Left cardiac atrium (tissue), 4 donors: ENCODE results near the gene RPA1. TPM values are rescaled to one million over a fixed set of nuclear protein-coding genes. Genes with fewer than 3 reads are reported as not detected.
A peak's percentile ranks its signal among the peaks of the same experiment; 100 is the strongest.
"Not testable (repeated sequence)": the region's sequence is repeated elsewhere in the genome, so short reads cannot be mapped to it uniquely, and the experiment has no call there.

Experiments used
- ATAC-seq, 2 donors: fragments of 200-7000 bp; cut with Tn5 transposase; one replicate each; pipeline ENCODE4 v1.9.1; 2020; ENCODE audit warnings: mild to moderate bottlenecking in 2 of 2, moderate library complexity in 2 of 2
- DNase-seq: peaks from one replicate; pipeline ENCODE4 v3.0.0-alpha.2; 2020
- intact Hi-C, 2 donors: fragments of 100-400 bp; cut with DNase I; formaldehyde crosslinking; loops; one replicate each; pipeline versions ENCODE4 v1.14.1 to v1.15.1; 2022 to 2023
- total RNA-seq, 2 donors: library from RNA; stranded (reverse); fragmentation: NEBNext Ultra II Directional; extraction: Animal tissue kit (Norgen Biotek cat#: 25700); gene quantifications; one replicate each; pipeline ENCODE4 v1.2.1, GENCODE V29; 2021
- donor health status: DM: no; HTN: yes; CAD: no.
- donor health status: DM: no; HTN: yes; CAD: no; lungs with severe emphysema.
- donor health status: DM: yes; HTN: yes; CAD: no.
- donor health status: Dilated cardiomyopathy.

Gene RPA1
- total RNA-seq, 2 donors from 2014 or later = 61.8 to 95.1 TPM

- intact Hi-C loops = no loop called here
- ATAC-seq = no peak
- no peak for DNase-seq
Measured at GRCh38 chr17:1870592-1870991, 40.8 kb downstream of the RPA1 start.

DNA sequence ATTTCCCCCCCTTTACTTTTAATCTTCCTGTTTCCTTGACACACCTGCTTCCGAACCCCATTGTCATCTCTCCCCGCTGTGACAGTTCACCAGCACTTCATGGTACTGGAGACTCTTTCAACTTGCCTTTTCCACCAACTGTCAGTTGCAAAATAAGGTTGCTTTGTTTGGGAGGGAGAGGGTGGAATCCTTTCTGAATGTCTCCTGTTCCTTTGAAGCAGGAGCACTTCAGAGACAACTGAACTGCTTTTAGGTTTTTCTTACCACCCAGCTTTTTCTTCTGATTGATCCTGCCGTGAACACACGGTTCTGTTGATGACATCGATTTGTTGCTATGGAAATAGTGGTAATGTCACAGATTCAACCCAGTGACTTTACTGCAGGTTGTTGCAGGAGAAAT, 42.0 kb downstream of the RPA1 start:
- DNase-seq (no peak), ATAC-seq (no peak)
- intact Hi-C loops = no loop called here

- no peak for DNase-seq
- no peak for ATAC-seq
- intact Hi-C loops = no loop called here
Measured at GRCh38 chr17:1872254-1872653, 42.4 kb downstream of the RPA1 start.

DNA sequence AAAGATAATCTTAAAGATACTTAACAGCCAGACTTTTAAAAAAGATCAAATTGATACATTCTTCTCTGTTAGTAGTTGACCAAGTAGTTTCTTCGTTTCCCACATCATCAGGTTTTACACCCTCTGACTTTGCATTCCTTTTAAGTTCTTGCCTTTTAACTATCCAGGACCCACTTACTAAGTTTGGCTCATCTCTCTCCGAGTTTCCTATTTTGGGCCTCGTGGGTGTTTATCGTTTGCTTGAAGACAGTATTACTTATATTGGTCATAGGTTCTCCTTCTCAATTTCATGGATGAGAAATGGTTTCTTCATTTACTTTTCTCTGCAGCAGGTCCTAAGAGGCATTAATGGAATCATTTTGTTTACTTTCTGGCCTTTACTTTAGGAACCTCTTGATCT, 43.2 kb downstream of the RPA1 start:
- intact Hi-C loops = no loop called here
- ATAC-seq (no peak), DNase-seq (no peak)

- intact Hi-C loops = no loop called here
- ATAC-seq = no peak
- no peak for DNase-seq
Measured at GRCh38 chr17:1873418-1873817, 43.6 kb downstream of the RPA1 start.

- ATAC-seq (no peak), DNase-seq (no peak)
- intact Hi-C loops = loop anchor here in 1 of 2 donors (5.0 kb wide), 1 partner anchor 153 kb away; the partner anchor contains the start of gene WDR81
Measured at GRCh38 chr17:1875597-1875996, 45.8 kb downstream of the RPA1 start.

GRCh38 chr17:1878419-1879121, 48.8 kb downstream of the RPA1 start:
- intact Hi-C loops = loop anchor here in 1 of 2 donors (5.0 kb wide), 1 partner anchor 156 kb away; the partner anchor contains the start of gene WDR81
- DNase-seq (peak; percentile 37), ATAC-seq (peak; percentile 52 to 81)

DNA sequence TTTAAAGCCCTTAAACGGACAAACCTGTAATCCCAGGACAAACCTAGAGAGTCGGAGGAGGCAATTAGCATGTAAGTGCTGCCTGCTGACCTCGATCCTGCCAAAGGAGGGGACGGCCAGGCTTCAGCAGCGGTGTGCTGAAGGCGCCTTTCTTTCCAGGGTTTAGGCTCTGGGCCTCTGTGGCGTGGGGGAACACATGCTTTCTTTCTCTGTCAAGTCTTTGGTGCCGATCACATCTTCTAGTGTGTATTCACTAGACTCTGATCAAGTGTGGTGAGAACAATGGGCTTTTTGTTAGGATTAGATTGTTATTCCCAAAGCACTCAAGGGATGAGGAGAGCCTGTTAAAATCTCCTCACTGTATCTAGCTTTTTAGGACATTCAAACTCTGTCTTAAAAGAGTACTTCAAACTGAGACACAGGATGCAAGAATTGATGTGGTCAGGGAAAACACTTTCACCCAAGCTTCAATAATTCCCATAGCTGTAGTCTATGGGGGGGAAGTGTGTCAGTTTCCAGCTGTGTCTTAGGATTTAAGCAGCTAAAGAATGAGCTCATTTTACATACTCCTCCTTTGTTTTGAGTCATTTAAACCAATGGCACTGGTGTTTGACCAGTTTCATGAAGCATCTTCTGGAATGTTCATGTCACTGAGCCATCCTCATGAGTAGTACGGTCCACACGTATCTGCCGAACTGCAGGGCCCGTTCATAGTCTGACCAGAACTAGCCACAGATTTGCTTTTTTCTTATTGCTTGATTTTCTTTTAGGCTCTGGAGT, 51.2 kb downstream of the RPA1 start:
- peak in 1 of 2 donors; percentile 66 for ATAC-seq
- no peak for DNase-seq
- intact Hi-C loops = no loop called here

GRCh38 chr17:1882836-1883235, 53.0 kb downstream of the RPA1 start:
- DNase-seq = no peak
- no peak for ATAC-seq
- intact Hi-C loops = no loop called here

DNA sequence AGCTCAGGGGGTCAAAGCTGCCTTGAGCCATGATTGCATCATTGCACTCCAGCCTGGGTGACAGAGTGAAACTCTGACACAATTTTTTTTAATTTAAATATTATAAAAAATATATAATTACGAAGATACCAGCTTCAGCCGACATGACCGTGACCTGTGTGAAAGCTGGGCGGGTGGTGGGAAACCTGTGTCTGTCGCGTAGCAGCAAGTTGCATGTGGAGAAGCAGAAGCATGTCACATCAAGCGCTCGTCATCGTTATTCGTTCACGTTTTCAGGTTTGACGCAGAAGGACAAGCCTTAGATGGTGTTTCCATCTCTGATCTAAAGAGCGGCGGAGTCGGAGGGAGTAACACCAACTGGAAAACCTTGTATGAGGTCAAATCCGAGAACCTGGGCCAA, 53.7 kb downstream of the RPA1 start:
- ATAC-seq = no peak
- DNase-seq = no peak
- intact Hi-C loops = no loop called here

DNA sequence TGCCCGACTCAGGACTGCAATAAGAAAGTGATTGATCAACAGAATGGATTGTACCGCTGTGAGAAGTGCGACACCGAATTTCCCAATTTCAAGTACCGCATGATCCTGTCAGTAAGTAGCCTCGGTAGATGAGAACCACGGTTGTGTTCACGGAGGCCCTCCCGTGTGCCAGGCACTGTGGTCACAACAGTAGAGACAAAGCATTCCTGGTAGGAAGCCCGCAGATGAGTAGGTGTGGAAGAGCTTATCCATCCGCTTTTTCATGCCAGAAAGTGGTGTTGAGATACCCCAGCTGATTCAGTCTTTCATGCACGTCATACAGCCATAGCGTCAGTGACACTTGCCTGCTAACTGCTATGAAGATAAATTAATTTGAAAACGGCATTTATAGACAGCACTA, 58.9 kb downstream of the RPA1 start:
- DNase-seq = peak; percentile 71
- intact Hi-C loops = loop anchor here in 1 of 2 donors (2.0 kb wide), 1 partner anchor 102 kb away; no protein-coding TSS in a partner anchor
- peak; percentile 85 to 87 for ATAC-seq

GRCh38 chr17:1890758-1891450, 61.1 kb downstream of the RPA1 start:
- DNase-seq = no peak
- no peak for ATAC-seq
- intact Hi-C loops = no loop called here

DNA sequence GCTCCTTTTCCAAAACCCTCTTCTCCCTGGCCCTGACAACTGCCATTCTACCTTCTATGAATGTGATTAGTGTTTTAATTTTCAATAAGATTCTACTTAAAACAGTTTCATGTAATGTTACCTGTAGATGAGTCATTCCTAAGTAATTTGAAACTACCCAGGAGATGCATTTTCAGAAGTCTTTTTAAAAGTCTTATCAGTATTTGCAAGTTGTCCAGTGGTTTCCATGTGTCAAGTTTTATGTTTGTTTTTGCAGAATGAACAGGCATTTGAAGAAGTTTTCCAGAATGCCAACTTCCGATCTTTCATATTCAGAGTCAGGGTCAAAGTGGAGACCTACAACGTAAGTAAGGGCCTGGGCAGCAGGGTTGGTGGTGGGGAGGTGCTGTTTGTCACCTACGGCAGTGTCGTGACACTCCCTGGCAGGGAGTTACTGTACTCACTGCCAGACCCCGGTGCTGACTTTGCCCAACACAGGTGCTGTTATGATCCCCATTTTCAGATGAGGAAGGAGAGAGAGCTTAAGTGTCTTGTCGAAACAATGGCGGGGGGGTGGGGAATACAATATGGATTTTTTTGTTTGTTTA, 65.0 kb downstream of the RPA1 start:
- intact Hi-C loops = no loop called here
- ATAC-seq (no peak), DNase-seq (no peak)

DNA sequence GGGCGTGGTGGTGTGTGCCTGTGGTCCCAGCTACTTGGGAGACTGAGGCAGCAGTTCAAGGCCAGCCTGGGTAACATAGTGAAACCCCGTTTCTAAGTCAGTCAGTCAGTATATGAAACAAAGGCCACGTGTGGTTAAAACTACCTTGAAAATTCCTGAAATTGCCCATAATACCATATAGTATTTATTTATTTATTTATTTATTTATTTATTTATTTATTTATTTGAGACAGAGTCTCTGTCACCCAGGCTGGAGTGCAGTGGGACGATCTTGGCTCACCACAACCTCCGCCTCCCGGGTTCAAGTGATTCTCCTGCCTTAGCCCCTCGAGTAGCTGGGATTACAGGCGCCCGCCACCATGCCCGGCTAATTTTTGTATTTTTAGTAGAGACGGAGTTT, 65.7 kb downstream of the RPA1 start:
- intact Hi-C loops, DNase-seq, ATAC-seq: not testable (repeated sequence)

DNA sequence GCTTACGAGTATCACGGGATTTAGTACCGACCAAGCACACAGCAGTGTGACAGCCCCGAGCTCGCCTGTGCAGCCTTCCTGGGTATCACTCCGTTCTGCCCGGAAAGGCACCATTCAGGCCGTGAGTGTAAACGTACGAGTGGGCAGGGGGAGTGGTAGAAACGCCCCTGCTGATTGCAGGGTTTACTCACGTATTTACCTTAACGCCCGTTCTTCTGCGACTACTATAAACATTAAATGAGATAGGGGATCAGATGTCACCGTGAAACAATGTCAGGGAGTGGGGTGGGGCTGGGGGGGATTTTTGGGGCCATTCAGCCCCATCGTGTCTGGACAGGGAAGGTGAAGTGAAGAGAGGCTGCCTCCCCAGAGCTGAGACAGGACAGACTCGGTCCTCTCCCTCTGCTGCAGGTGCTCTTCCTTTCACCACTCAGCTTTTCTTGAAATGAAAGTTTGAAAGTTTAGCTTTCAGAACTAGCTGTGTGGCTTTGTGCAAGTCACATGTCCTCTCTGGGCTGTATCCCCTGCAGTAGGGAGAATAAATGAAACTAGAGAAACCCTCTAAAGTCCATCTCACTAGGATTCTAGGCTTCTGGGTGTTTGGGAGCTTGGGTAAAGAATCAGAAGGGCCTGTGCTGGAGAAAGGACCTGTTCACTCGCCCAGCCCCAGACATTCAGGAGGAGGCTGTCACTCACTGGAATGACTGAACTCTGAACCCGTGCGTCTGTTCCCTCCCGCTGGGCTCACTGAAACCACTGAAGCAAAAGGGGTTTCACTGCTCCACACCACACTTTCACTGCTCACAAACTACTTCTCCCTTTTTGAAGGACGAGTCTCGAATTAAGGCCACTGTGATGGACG, 66.7 kb downstream of the RPA1 start:
- intact Hi-C loops = no loop called here
- DNase-seq = no peak
- ATAC-seq = no peak

DNA sequence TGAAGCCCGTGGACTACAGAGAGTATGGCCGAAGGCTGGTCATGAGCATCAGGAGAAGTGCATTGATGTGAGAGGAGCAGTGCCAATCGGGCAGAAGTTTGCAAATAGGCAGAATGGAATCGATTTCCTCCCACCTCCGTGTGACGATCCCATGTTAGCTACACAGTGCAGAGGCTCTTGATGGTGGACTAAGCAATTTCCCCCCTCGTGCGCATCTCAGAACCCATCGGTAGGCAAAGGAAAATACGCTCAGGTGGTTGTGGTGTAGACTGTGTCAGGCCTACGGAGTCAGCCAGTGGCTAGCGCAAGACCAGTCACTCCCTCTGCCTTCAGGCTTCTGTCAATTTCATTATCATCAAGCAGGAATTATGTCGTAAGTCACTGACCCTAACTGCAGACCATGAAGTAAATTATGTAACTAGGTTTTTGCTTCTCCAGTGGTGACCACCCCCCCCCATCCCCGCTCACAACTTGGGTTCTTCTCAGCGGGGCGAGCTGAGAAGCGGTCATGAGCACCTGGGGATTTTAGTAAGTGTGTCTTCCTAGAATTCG, 67.4 kb downstream of the RPA1 start:
- no peak for DNase-seq
- intact Hi-C loops = no loop called here
- ATAC-seq = no peak

DNA sequence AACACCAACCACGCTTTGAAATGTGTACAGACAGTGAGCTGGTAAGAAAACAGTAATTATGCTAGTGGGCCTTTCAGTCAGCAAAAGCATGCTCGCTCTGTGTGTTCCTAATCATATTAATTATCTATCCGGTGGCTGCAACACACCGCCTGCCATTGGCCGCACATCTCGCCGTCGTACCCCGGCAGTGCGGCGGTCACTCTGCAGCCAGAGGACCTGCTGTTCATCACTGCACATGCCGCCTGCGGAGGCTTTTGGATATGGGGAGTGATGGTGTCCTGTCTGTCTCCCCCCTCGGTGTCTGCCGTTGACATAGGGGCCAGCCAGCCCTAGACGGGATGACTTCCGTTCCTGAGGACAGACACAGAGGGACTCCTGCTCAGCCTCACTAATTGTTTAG, 68.5 kb downstream of the RPA1 start:
- ATAC-seq = no peak
- DNase-seq = no peak
- intact Hi-C loops = no loop called here

DNA sequence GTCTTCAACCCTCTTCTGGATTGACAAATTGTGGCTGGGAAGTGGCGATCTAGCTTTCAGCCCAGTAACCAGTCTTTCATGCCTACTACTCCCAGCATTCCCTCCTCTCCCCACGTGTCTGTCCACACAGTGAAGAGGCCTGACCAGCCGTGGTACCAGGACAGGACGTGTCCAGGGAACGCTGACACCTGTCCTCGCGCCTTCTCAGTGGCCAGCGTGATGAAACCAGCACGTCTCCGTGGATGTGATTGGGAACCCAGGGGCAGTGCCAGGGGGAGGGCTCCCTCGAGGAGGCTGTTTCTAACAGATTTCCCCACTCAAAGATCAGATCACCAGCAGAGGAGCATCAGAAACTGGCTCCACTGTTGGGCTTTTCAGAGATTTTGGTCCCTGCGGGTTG, 69.1 kb downstream of the RPA1 start:
- ATAC-seq (no peak), DNase-seq (no peak)
- intact Hi-C loops = no loop called here
